K562 (cell line): Measurements from ENCODE around the gene TAF1B. TPM values are rescaled to one million over a fixed set of nuclear protein-coding genes. Genes with fewer than 3 reads are reported as not detected.

Source experiments
- ATAC-seq: fragments of 200-7000 bp; cut with Tn5 transposase; 3 replicates; pipeline ENCODE4 v1.9.1; 2020; ENCODE audit warnings: moderate library complexity
- BruUV-seq: library from RNA; stranded (reverse); fragments of 400-500 nt; replicated peaks from 2 replicates; lab custom pipeline; 2021; lab: Mats Ljungman, UMichigan
- CTCF ChIA-PET: fragments of 300-600 bp; formaldehyde crosslinking; extraction: SDS; loops from one replicate; lab custom pipeline; 2021; ENCODE audit warnings: low intra/inter-chr PET ratio; lab: Yijun Ruan, JAX
- POLR2A ChIA-PET: fragments of 300-600, 350-650 bp; sonication (Branson Sonifier 250); formaldehyde crosslinking; extraction: SDS; loops from one replicate; lab custom pipeline; 2021; ENCODE audit warnings: antibody characterized with exemption, inconsistent platforms; lab: Yijun Ruan, JAX
- DNase-seq, 4 experiments: peaks; one replicate each; pipeline versions ENCODE4 v3.0.0 to v3.0.0-alpha.2; 2011 to 2018; ENCODE audit warnings: low spot score in 3 of 4, mixed read lengths in 3 of 4; ENCODE audit errors: extremely low read depth in 1 of 4
- FAIRE-seq: peaks from 2 replicates; lab custom pipeline; 2011; peaks lifted over from hg19 to GRCh38; lab: Jason Lieb, UNC
- H2AFZ ChIP-seq: 2 replicates; pipeline ENCODE4 v1.6.0; 2011; ENCODE audit warnings: low read depth, low read length, control low read depth, inconsistent platforms
- H3K27ac ChIP-seq: fragments of 200-600 bp; 3 replicates; pipeline ENCODE4 v1.8.0; 2011; ENCODE audit warnings: low read depth, mild to moderate bottlenecking, control low read depth, inconsistent platforms, low read length, moderate library complexity, mixed read lengths; ENCODE audit errors: extremely low read depth
- H3K27me3 ChIP-seq, 2 experiments: fragments of 300-600 bp in 1 of 2; 2 replicates in 1 of 2; 3 replicates in 1 of 2; pipeline versions ENCODE4 v1.6.0 to v1.8.0; 2011; ENCODE audit warnings: inconsistent platforms in 2 of 2, low read length in 2 of 2, mild to moderate bottlenecking in 1 of 2, mixed read lengths in 1 of 2, moderate library complexity in 1 of 2; ENCODE audit not compliant: control insufficient read depth in 2 of 2, insufficient read depth in 2 of 2
- H3K36me3 ChIP-seq: fragments of 300-600 bp; 3 replicates; pipeline ENCODE4 v1.8.0; 2011; ENCODE audit warnings: mild to moderate bottlenecking, low read length, inconsistent platforms; ENCODE audit not compliant: control insufficient read depth, insufficient read depth
- H3K4me1 ChIP-seq, 2 experiments: fragments of 200-600 bp in 1 of 2; replicated peaks in 1 of 2; 2 replicates in 1 of 2; 3 replicates in 1 of 2; pipeline versions ENCODE4 v1.5.1 to v1.8.0; 2011; ENCODE audit warnings: inconsistent platforms in 2 of 2, low read length in 2 of 2, mild to moderate bottlenecking in 1 of 2, mixed read lengths in 1 of 2, moderate library complexity in 1 of 2; ENCODE audit not compliant: control insufficient read depth in 2 of 2, insufficient read depth in 2 of 2
- H3K4me2 ChIP-seq: 2 replicates; pipeline ENCODE4 v1.6.1; 2011; ENCODE audit warnings: low read length, control low read depth, inconsistent platforms, mixed read lengths; ENCODE audit not compliant: insufficient read depth
- H3K4me3 ChIP-seq: fragments of 200-600 bp; sonication (generic), shearing (Covaris generic); 2 replicates; pipeline ENCODE4 v1.5.1; 2016; ENCODE audit warnings: control low read depth, inconsistent platforms
- H3K79me2 ChIP-seq: fragments of 200-600 bp; 3 replicates; pipeline ENCODE4 v1.8.0; 2011; ENCODE audit warnings: low read length, inconsistent platforms; ENCODE audit not compliant: control insufficient read depth, insufficient read depth
- H3K9ac ChIP-seq, 2 experiments: 2 replicates each; pipeline versions ENCODE4 v1.6.0 to v1.6.1; 2011; ENCODE audit warnings: low read depth in 2 of 2, low read length in 2 of 2, control low read depth in 1 of 2, inconsistent platforms in 1 of 2, mild to moderate bottlenecking in 1 of 2, mixed read lengths in 1 of 2; ENCODE audit not compliant: insufficient read depth in 1 of 2
- H3K9me1 ChIP-seq: one replicate; pipeline ENCODE4 v1.6.0; 2011; ENCODE audit warnings: inconsistent platforms, mild to moderate bottlenecking, low read length, moderate library complexity; ENCODE audit not compliant: control insufficient read depth, insufficient read depth
- H3K9me3 ChIP-seq: replicated peaks from 2 replicates; pipeline ENCODE4 v1.5.1; 2011; ENCODE audit warnings: low read depth, low read length, inconsistent platforms; ENCODE audit not compliant: control insufficient read depth, insufficient read depth
- H4K20me1 ChIP-seq: replicated peaks from 2 replicates; pipeline ENCODE4 v1.6.1; 2011; ENCODE audit warnings: low read length, inconsistent platforms, mixed read lengths; ENCODE audit not compliant: control insufficient read depth, insufficient read depth
- ERF ChIP-seq: fragments of 450-650 bp; formaldehyde crosslinking; IDR thresholded peaks from 2 replicates; pipeline ENCODE4 v1.4.0; 2020; ENCODE audit warnings: mild to moderate bottlenecking, mixed read lengths
- IFI16 ChIP-seq: fragments of 250-450 bp; sonication (Bioruptor Pico); IDR thresholded peaks from 2 replicates; pipeline ENCODE4 v2.1.2; 2022; ENCODE audit warnings: mild to moderate bottlenecking, inconsistent platforms
- MAFF ChIP-seq: IDR thresholded peaks from 2 replicates; pipeline ENCODE4 v1.6.1; 2012; ENCODE audit warnings: low read length, improper control_type of control experiment
- RAD21 ChIP-seq, 2 experiments: fragments of 250-450 bp in 1 of 2; fragments of 450-650 bp in 1 of 2; sonication (Bioruptor Pico) in 1 of 2; formaldehyde crosslinking in 1 of 2; IDR thresholded peaks in 1 of 2; conservative IDR thresholded peaks in 1 of 2; 2 replicates each; pipeline versions ENCODE4 v1.4.0 to v1.8.0; 2020 to 2022; ENCODE audit warnings: mild to moderate bottlenecking in 2 of 2, moderate library complexity in 1 of 2
- ZKSCAN1 ChIP-seq: fragments of 150-350 bp; IDR thresholded peaks from 2 replicates; pipeline ENCODE4 v1.6.1; 2016; ENCODE audit warnings: low read depth, low read length
- ZNF282 ChIP-seq: sonication (generic); formaldehyde crosslinking; IDR thresholded peaks from 2 replicates; pipeline ENCODE4 v1.8.1; 2023; ENCODE audit warnings: missing genetic modification reagents
- ZNF695 ChIP-seq: fragments of 450-650 bp; formaldehyde crosslinking; IDR thresholded peaks from 2 replicates; pipeline ENCODE4 v1.4.0; 2020; ENCODE audit warnings: mild to moderate bottlenecking, moderate library complexity
- WGBS: fragments of 100-300 bp; shearing (Covaris generic); methylation state at CpG from one replicate; pipeline ENCODE4 v1.1.6; 2016; ENCODE audit warnings: low coverage, mixed read lengths; ENCODE audit not compliant: insufficient coverage; ENCODE audit errors: missing lambda C conversion rate; 5-methylcytosine and 5-hydroxymethylcytosine counted together
- in situ Hi-C: fragments of 300-500 bp; cut with MboI; formaldehyde crosslinking; loops from 4 replicates; pipeline ENCODE4 v1.15.0; 2018; ENCODE audit warnings: inconsistent platforms, mixed read lengths
- intact Hi-C: fragments of 100-400 bp; cut with micrococcal nuclease; formaldehyde crosslinking; loops from 2 replicates; pipeline ENCODE4 v1.14.2; 2022
- polyA plus RNA-seq, 8 experiments: library from polyadenylated mRNA; depleted of rRNA in 4 of 8; stranded (reverse) in 5 of 8; unstranded in 3 of 8; fragments of >200 nt; fragmentation: Nextera tagmentation in 2 of 8; fragmentation: Illumina TruSeq in 1 of 8; extraction: Ambion mirVana in 2 of 8; extraction: Trizol in 1 of 8; gene quantifications; 2 replicates each; pipeline versions ENCODE4 v1.2.1 to v1.2.3, GENCODE V29; 2011 to 2014; ENCODE audit warnings: inconsistent platforms in 1 of 8, missing spikeins in 1 of 8
- total RNA-seq, 7 experiments: library from RNA; depleted of rRNA in 6 of 7; stranded (reverse); fragments of >200 nt in 6 of 7; fragmentation: Illumina TruSeq in 2 of 7; extraction: Trizol in 2 of 7; gene quantifications; 2 replicates each; pipeline versions ENCODE4 v1.2.1 to v1.2.3, GENCODE V29; 2011 to 2021; ENCODE audit warnings: low replicate concordance in 1 of 7
- TF ChIP-seq, protein P1 (sequence below): fragments of 450-650 bp; IDR thresholded peaks from 2 replicates; pipeline ENCODE4 v1.6.1; 2018; ENCODE audit warnings: mild to moderate bottlenecking, low read depth; ENCODE audit not compliant: partially characterized antibody
- TF ChIP-seq, protein P2 (sequence below), 2 experiments: fragments of 450-650 bp in 1 of 2; sonication (generic) in 1 of 2; formaldehyde crosslinking; conservative IDR thresholded peaks; 2 replicates each; pipeline versions ENCODE4 v1.4.0 to v1.8.1; 2020 to 2022; ENCODE audit warnings: mild to moderate bottlenecking in 1 of 2, missing genetic modification reagents in 1 of 2

TAF1B gene
- total and polyA plus RNA-seq, 9 of the 15 experiments (the other 6 are each of a cell fraction or from before 2014, with no cell fraction given), result 8.8 to 25.1 (median 17.3) TPM

GRCh38 chr2:9837451-9837850 lies 5.8 kb upstream of the TAF1B start:
- no peak for ATAC-seq
- in situ Hi-C loops, result no loop called here
- Histone ChIP-seq H3K9me1 (peaks cover 4% of the 10 kb centered on the region), H3K36me3 (no peaks in the 10 kb centered on the region), H2AFZ (peak overlapping the region; percentile 44), H3K4me3 (no peak overlapping the region), H3K27me3 (no peaks in the 10 kb centered on the region), H4K20me1 (no peaks in the 10 kb centered on the region), H3K4me2 (no peak overlapping the region), H3K79me2 (no peaks in the 10 kb centered on the region), H3K9ac (no peak overlapping the region), H3K27ac (no peak overlapping the region), H3K9me3 (no peaks in the 10 kb centered on the region), H3K4me1 (peaks cover 0 to 3% of the 10 kb centered on the region in 2 experiments; a peak in 1 of 5 replicates)
- ChIA-PET POLR2A (no interaction called here), CTCF (no interaction called here)
- intact Hi-C loops, result no loop called here
- TF ChIP-seq IFI16 (CRISPR knock-in tag), result no peak
- TF ChIP-seq ZNF282, result no peak
- no peak for TF ChIP-seq RAD21 (CRISPR knock-in tag; conservative IDR thresholded peaks at IDR 0.05 in 1 of 2, IDR thresholded peaks at IDR 0.05 in 1 of 2)
- TF ChIP-seq MAFF, result no peak
- TF ChIP-seq ZKSCAN1, result no peak
- TF ChIP-seq, protein P1, sequence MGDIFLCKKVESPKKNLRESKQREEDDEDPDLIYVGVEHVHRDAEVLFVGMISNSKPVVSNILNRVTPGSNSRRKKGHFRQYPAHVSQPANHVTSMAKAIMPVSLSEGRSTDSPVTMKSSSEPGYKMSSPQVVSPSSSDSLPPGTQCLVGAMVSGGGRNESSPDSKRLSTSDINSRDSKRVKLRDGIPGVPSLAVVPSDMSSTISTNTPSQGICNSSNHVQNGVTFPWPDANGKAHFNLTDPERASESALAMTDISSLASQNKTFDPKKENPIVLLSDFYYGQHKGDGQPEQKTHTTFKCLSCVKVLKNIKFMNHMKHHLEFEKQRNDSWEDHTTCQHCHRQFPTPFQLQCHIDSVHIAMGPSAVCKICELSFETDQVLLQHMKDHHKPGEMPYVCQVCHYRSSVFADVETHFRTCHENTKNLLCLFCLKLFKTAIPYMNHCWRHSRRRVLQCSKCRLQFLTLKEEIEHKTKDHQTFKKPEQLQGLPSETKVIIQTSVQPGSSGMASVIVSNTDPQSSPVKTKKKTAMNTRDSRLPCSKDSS, result no peak
- TF ChIP-seq ERF (CRISPR knock-in tag), result no peak
- TF ChIP-seq, protein P2, sequence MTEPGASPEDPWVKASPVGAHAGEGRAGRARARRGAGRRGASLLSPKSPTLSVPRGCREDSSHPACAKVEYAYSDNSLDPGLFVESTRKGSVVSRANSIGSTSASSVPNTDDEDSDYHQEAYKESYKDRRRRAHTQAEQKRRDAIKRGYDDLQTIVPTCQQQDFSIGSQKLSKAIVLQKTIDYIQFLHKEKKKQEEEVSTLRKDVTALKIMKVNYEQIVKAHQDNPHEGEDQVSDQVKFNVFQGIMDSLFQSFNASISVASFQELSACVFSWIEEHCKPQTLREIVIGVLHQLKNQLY (CRISPR knock-in tag; conservative IDR thresholded peaks at IDR 0.05), result no peak
- no peak for TF ChIP-seq ZNF695
- DNase-seq, result no peak
- no TSS peak for BruUV-seq
- WGBS, result 80% methylated on average over 4 of the region's 4 CpGs
- no peak for FAIRE-seq
